PC-9 (cell line): ENCODE measurements around the gene SNX15. TPM values are rescaled to one million over a fixed set of nuclear protein-coding genes. Genes with fewer than 3 reads are reported as not detected.

ENCODE experiments used
- BruUV-seq: library from RNA; stranded (reverse); fragments of 400-500 nt; replicated peaks from 2 replicates; lab custom pipeline; 2021; lab: Mats Ljungman, UMichigan
- CTCF ChIA-PET: fragments of 300-600 bp; sonication (Branson Sonifier 250); formaldehyde crosslinking; loops from one replicate; lab custom pipeline; 2022; ENCODE audit warnings: antibody characterized with exemption; lab: Charles Lee
- POLR2A ChIA-PET: fragments of 300-600 bp; sonication (Branson Sonifier 250); formaldehyde crosslinking; loops from one replicate; lab custom pipeline; 2022; ENCODE audit warnings: antibody characterized with exemption; ENCODE audit not compliant: unreplicated experiment; lab: Charles Lee
- DNase-seq, 2 experiments: peaks; one replicate each; pipeline versions ENCODE4 v3.0.0 to v3.0.0-alpha.2; 2015 to 2022; ENCODE audit warnings: mixed read lengths in 1 of 2
- H2AFZ ChIP-seq: fragments of 200-600 bp; sonication (generic); 2 replicates; pipeline ENCODE4 v1.8.1; 2017; ENCODE audit warnings: antibody characterized with exemption
- H3F3A ChIP-seq: fragments of 200-600 bp; sonication (generic); 2 replicates; pipeline ENCODE4 v1.8.1; 2017; ENCODE audit warnings: antibody characterized with exemption, mild to moderate bottlenecking, low read depth; ENCODE audit not compliant: insufficient read depth
- H3K27ac ChIP-seq: fragments of 200-600 bp; sonication (generic); 2 replicates; pipeline ENCODE4 v1.6.1; 2016; ENCODE audit warnings: mixed run types
- H3K27me3 ChIP-seq: fragments of 200-600 bp; sonication (generic); 2 replicates; pipeline ENCODE4 v1.6.1; 2016; ENCODE audit warnings: low read depth, mixed run types; ENCODE audit not compliant: insufficient read depth
- H3K36me3 ChIP-seq: fragments of 200-600 bp; sonication (generic); 2 replicates; pipeline ENCODE4 v1.6.1; 2016; ENCODE audit warnings: low read depth, mixed run types
- H3K4me1 ChIP-seq: fragments of 200-600 bp; sonication (generic); replicated peaks from 2 replicates; pipeline ENCODE4 v1.6.1; 2016; ENCODE audit warnings: mixed run types; ENCODE audit not compliant: insufficient read depth
- H3K4me2 ChIP-seq: fragments of 200-600 bp; sonication (generic); 2 replicates; pipeline ENCODE4 v1.6.1; 2017; ENCODE audit warnings: mixed run types
- H3K4me3 ChIP-seq: fragments of 200-600 bp; sonication (generic); 2 replicates; pipeline ENCODE4 v1.6.1; 2016; ENCODE audit warnings: mixed run types
- H3K79me2 ChIP-seq: fragments of 200-600 bp; sonication (generic); 2 replicates; pipeline ENCODE4 v1.6.1; 2017; ENCODE audit warnings: low read depth, mixed run types
- H3K9me2 ChIP-seq: fragments of 200-600 bp; sonication (generic); 2 replicates; pipeline ENCODE4 v1.8.1; 2017; ENCODE audit warnings: mild to moderate bottlenecking; ENCODE audit not compliant: insufficient read depth
- H3K9me3 ChIP-seq: fragments of 200-600 bp; sonication (generic); 2 replicates; pipeline ENCODE4 v1.8.1; 2016; ENCODE audit warnings: low read depth; ENCODE audit not compliant: insufficient read depth
- H4K20me1 ChIP-seq: fragments of 200-600 bp; sonication (generic); 2 replicates; pipeline ENCODE4 v1.8.1; 2017; ENCODE audit not compliant: insufficient read depth
- CTCF ChIP-seq: fragments of 200-600 bp; sonication (generic); conservative IDR thresholded peaks from 2 replicates; pipeline ENCODE4 v1.6.1; 2017; ENCODE audit warnings: mixed run types, antibody characterized with exemption, mild to moderate bottlenecking, moderate library complexity
- EZH2 ChIP-seq: fragments of 200-600 bp; sonication (generic); IDR thresholded peaks from 2 replicates; pipeline ENCODE4 v1.8.0; 2017; ENCODE audit warnings: antibody characterized with exemption, low read depth
- intact Hi-C: fragments of 100-400 bp; cut with micrococcal nuclease; formaldehyde crosslinking; loops from one replicate; pipeline ENCODE4 v1.10.0; 2022; ENCODE audit not compliant: unreplicated experiment
- total RNA-seq: library from RNA; stranded (reverse); gene quantifications from 2 replicates; pipeline ENCODE4 v1.2.3, GENCODE V29; 2021

SNX15 gene
- total RNA-seq, 1 experiment from 2014 or later: 38.2 TPM

- CTCF ChIA-PET: no interaction called here
- Histone ChIP-seq H3K4me3 (no peak overlapping the region), H3K9me2 (no peaks in the 10 kb centered on the region), H3K9me3 (no peaks in the 10 kb centered on the region), H3K79me2 (no peaks in the 10 kb centered on the region), H3K36me3 (no peaks in the 10 kb centered on the region), H3F3A (no peaks in the 10 kb centered on the region; the same call in 1 of the 2 replicates), H3K4me1 (no peaks in the 10 kb centered on the region), H2AFZ (no peak overlapping the region), H3K27ac (no peak overlapping the region), H3K27me3 (no peaks in the 10 kb centered on the region), H3K4me2 (no peak overlapping the region), H4K20me1 (no peaks in the 10 kb centered on the region)
- TF ChIP-seq CTCF (no peak), EZH2 (no peak)
- no peak for DNase-seq
- POLR2A ChIA-PET: no interaction called here
- BruUV-seq: no TSS peak
- intact Hi-C loops: no loop called here
Observed at GRCh38 chr11:65051398-65051858, 24.2 kb downstream of the SNX15 start.

GRCh38 chr11:65053827-65054508 lies 26.7 kb downstream of the SNX15 start:
- Histone ChIP-seq H3F3A (no peaks in the 10 kb centered on the region; the same call in 1 of the 2 replicates), H3K4me3 (no peak overlapping the region), H3K9me3 (no peaks in the 10 kb centered on the region), H3K4me1 (no peaks in the 10 kb centered on the region), H3K27me3 (no peaks in the 10 kb centered on the region), H3K36me3 (no peaks in the 10 kb centered on the region), H2AFZ (no peak overlapping the region), H3K9me2 (no peaks in the 10 kb centered on the region), H3K4me2 (no peak overlapping the region), H4K20me1 (no peaks in the 10 kb centered on the region), H3K27ac (no peak overlapping the region), H3K79me2 (no peaks in the 10 kb centered on the region)
- ChIA-PET POLR2A (interaction anchor here (0.7 kb wide), 1 partner anchor 431 kb away, joined by 4 read pairs; no protein-coding TSS in a partner anchor), CTCF (no interaction called here)
- no TSS peak for BruUV-seq
- intact Hi-C loops: no loop called here
- DNase-seq: no peak
- TF ChIP-seq CTCF (no peak), EZH2 (no peak)

- intact Hi-C loops: no loop called here
- Histone ChIP-seq H4K20me1 (no peaks in the 10 kb centered on the region), H3K27me3 (no peaks in the 10 kb centered on the region), H3K4me1 (no peaks in the 10 kb centered on the region), H3K79me2 (no peaks in the 10 kb centered on the region), H3K4me3 (no peak overlapping the region), H3F3A (no peaks in the 10 kb centered on the region; the same call in 1 of the 2 replicates), H3K4me2 (no peak overlapping the region), H3K27ac (no peak overlapping the region), H3K36me3 (no peaks in the 10 kb centered on the region), H3K9me3 (no peaks in the 10 kb centered on the region), H2AFZ (no peak overlapping the region), H3K9me2 (no peaks in the 10 kb centered on the region)
- POLR2A ChIA-PET: interaction anchor here (0.6 kb wide), 1 partner anchor 11 kb away, joined by 5 read pairs; no protein-coding TSS in a partner anchor
- BruUV-seq: no TSS peak
- CTCF ChIA-PET: no interaction called here
- TF ChIP-seq CTCF (no peak), EZH2 (no peak)
- DNase-seq: no peak
Observed at GRCh38 chr11:65055538-65055937, 28.3 kb downstream of the SNX15 start.
